ENCODE data around the gene HOXC9.

DNA sequence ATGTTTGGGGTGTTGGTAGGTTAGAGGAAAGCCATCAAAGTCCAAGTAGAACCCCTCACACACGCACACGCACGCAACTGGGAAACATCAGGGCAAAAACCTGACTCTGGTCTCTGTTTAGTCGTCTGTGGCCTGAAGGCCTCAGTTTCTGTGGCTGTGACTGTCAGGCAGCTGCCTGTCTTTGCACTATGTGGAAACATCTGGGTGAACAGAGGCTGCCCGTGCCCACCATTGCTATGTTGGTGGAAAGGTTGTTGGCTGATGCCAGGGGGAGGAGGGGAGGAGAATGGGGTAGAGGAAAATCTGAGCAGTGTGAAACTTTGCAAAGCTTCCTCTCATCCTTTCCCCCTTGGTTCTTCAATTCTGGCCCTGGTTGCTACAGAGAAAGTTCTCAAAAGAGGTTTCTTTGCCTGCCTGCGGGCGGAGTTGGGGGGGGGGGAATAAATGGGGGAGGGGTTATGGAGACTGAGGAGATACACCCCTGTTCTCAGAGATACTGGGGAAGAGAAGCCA is 7.5 kb upstream of the HOXC9 start:
- no peak for TF ChIP-seq CTCF (IDR thresholded peaks at IDR 0.05)
- TF ChIP-seq ZFX (IDR thresholded peaks at IDR 0.05; ENCODE audit: borderline replicate concordance) = no peak

Measured in 22Rv1 (cell line).